PC-3 (cell line): ENCODE measurements around the gene UBAC2.

Source experiments
- CTCF ChIP-seq: fragments of 300-600 bp; sonication (generic); conservative IDR thresholded peaks from 2 replicates; pipeline ENCODE4 v1.5.1; 2017; ENCODE audit warnings: antibody characterized with exemption, low read depth, mild to moderate bottlenecking, low read length
- EZH2 ChIP-seq: fragments of 300-600 bp; sonication (generic); IDR thresholded peaks from one replicate; pipeline ENCODE4 v1.6.1; 2017; ENCODE audit warnings: antibody characterized with exemption, mild to moderate bottlenecking, low read length; ENCODE audit not compliant: unreplicated experiment

GRCh38 chr13:99416411-99417121 is 215.9 kb downstream of the UBAC2 start:
- TF ChIP-seq CTCF, result no peak
- no peak for TF ChIP-seq EZH2
